H9 (cell line): ENCODE data around the gene WIF1. TPM values are rescaled to one million over a fixed set of nuclear protein-coding genes. Genes with fewer than 3 reads are reported as not detected.

ENCODE experiments used
- DNase-seq: peaks from one replicate; pipeline ENCODE4 v3.0.0-alpha.2; 2017
- H2AFZ ChIP-seq: one replicate; pipeline ENCODE4 v1.6.1; 2013; ENCODE audit warnings: mild to moderate bottlenecking, low read length, control low read depth, moderate library complexity
- H2AK5ac ChIP-seq: 2 replicates; pipeline ENCODE4 v1.6.1; 2013; ENCODE audit warnings: low read length, control low read depth, mixed read lengths; ENCODE audit not compliant: insufficient read length
- H2BK120ac ChIP-seq: one replicate; pipeline ENCODE4 v1.6.1; 2013; ENCODE audit warnings: low read depth, mild to moderate bottlenecking, low read length, control low read depth, inconsistent platforms; ENCODE audit not compliant: poor library complexity, severe bottlenecking
- H2BK12ac ChIP-seq: 2 replicates; pipeline ENCODE4 v1.6.1; 2013; ENCODE audit warnings: low read length, control low read depth, mixed read lengths, low read depth; ENCODE audit not compliant: insufficient read length
- H2BK15ac ChIP-seq: 2 replicates; pipeline ENCODE4 v1.6.1; 2013; ENCODE audit warnings: low read depth, low read length, control low read depth
- H2BK20ac ChIP-seq: one replicate; pipeline ENCODE4 v1.6.1; 2013; ENCODE audit warnings: low read depth, mild to moderate bottlenecking, low read length, control low read depth, inconsistent platforms; ENCODE audit not compliant: poor library complexity, severe bottlenecking
- H2BK5ac ChIP-seq: 2 replicates; pipeline ENCODE4 v1.6.1; 2013; ENCODE audit warnings: low read length, control low read depth, mixed read lengths; ENCODE audit not compliant: insufficient read length
- H3K14ac ChIP-seq: 2 replicates; pipeline ENCODE4 v1.6.1; 2013; ENCODE audit warnings: low read length, control low read depth; ENCODE audit not compliant: insufficient read depth
- H3K18ac ChIP-seq: 2 replicates; pipeline ENCODE4 v1.6.1; 2013; ENCODE audit warnings: low read depth, mild to moderate bottlenecking, mixed read lengths, low read length, control low read depth; ENCODE audit not compliant: insufficient read length
- H3K23ac ChIP-seq: 2 replicates; pipeline ENCODE4 v1.6.1; 2013; ENCODE audit warnings: low read length, control low read depth, mixed read lengths, low read depth; ENCODE audit not compliant: insufficient read length
- H3K23me2 ChIP-seq: 2 replicates; pipeline ENCODE4 v1.6.1; 2013; ENCODE audit warnings: low read depth, mild to moderate bottlenecking, mixed read lengths, low read length, control low read depth; ENCODE audit not compliant: insufficient read length, poor library complexity, severe bottlenecking
- H3K27ac ChIP-seq: 2 replicates; pipeline ENCODE4 v1.5.1; 2013; ENCODE audit warnings: low read length, control low read depth, mixed read lengths, low read depth; ENCODE audit not compliant: insufficient read length
- H3K27me3 ChIP-seq: 2 replicates; pipeline ENCODE4 v1.6.1; 2013; ENCODE audit warnings: low read length, control low read depth, inconsistent platforms; ENCODE audit not compliant: insufficient read depth
- H3K4ac ChIP-seq: 2 replicates; pipeline ENCODE4 v1.6.1; 2013; ENCODE audit warnings: low read depth, mild to moderate bottlenecking, control low read depth, inconsistent platforms, low read length, moderate library complexity
- H3K4me1 ChIP-seq: 2 replicates; pipeline ENCODE4 v1.6.1; 2013; ENCODE audit warnings: low read length, control low read depth, inconsistent platforms; ENCODE audit not compliant: insufficient read depth
- H3K4me2 ChIP-seq: 2 replicates; pipeline ENCODE4 v1.6.1; 2013; ENCODE audit warnings: low read length, control low read depth, mixed read lengths; ENCODE audit not compliant: insufficient read length, insufficient read depth
- H3K56ac ChIP-seq: 2 replicates; pipeline ENCODE4 v1.6.1; 2013; ENCODE audit warnings: low read depth, mild to moderate bottlenecking, mixed read lengths, low read length, control low read depth; ENCODE audit not compliant: insufficient read length
- H3K79me1 ChIP-seq: 2 replicates; pipeline ENCODE4 v1.6.1; 2013; ENCODE audit warnings: low read depth, mild to moderate bottlenecking, moderate library complexity, low read length, control low read depth, inconsistent platforms; ENCODE audit not compliant: insufficient read depth, poor library complexity, severe bottlenecking
- H3K79me2 ChIP-seq: 2 replicates; pipeline ENCODE4 v1.6.1; 2013; ENCODE audit warnings: low read length, control low read depth, inconsistent platforms; ENCODE audit not compliant: insufficient read depth
- H3K9ac ChIP-seq: 2 replicates; pipeline ENCODE4 v1.6.1; 2013; ENCODE audit warnings: low read length, control low read depth, mixed read lengths; ENCODE audit not compliant: insufficient read length; ENCODE audit errors: extremely low read depth
- H3K9me3 ChIP-seq: one replicate; pipeline ENCODE4 v1.6.1; 2013; ENCODE audit warnings: low read depth, low read length, inconsistent platforms; ENCODE audit not compliant: control insufficient read depth
- H3T11ph ChIP-seq: one replicate; pipeline ENCODE4 v1.6.1; 2013; ENCODE audit warnings: mild to moderate bottlenecking, low read length, control low read depth, inconsistent platforms
- H4K20me1 ChIP-seq: one replicate; pipeline ENCODE4 v1.6.1; 2013; ENCODE audit not compliant: control insufficient read depth, insufficient read length, insufficient read depth
- H4K5ac ChIP-seq: 2 replicates; pipeline ENCODE4 v1.6.1; 2013; ENCODE audit warnings: low read depth, mild to moderate bottlenecking, mixed read lengths, low read length, control low read depth; ENCODE audit not compliant: insufficient read length
- H4K8ac ChIP-seq: replicated peaks from 2 replicates; pipeline ENCODE4 v1.6.1; 2013; ENCODE audit warnings: low read length, control low read depth, mixed read lengths, low read depth; ENCODE audit not compliant: insufficient read length
- H4K91ac ChIP-seq: 2 replicates; pipeline ENCODE4 v1.6.1; 2013; ENCODE audit warnings: low read depth, mild to moderate bottlenecking, moderate library complexity, mixed read lengths, low read length, control low read depth; ENCODE audit not compliant: insufficient read length
- H3K27ac Mint-ChIP-seq, 3 experiments: 2 replicates in 2 of 3; 3 replicates in 1 of 3; pipeline ENCODE4 v1.8.0; 2020 to 2021; ENCODE audit warnings: mixed read lengths in 3 of 3, mild to moderate bottlenecking in 1 of 3, moderate library complexity in 1 of 3
- H3K27me3 Mint-ChIP-seq: 2 replicates; pipeline ENCODE4 v1.8.0; 2021; ENCODE audit warnings: low read depth, mild to moderate bottlenecking, moderate library complexity, mixed read lengths
- H3K36me3 Mint-ChIP-seq, 3 experiments: 2 replicates in 2 of 3; 3 replicates in 1 of 3; pipeline ENCODE4 v1.8.0; 2020 to 2021; ENCODE audit warnings: low read depth in 3 of 3, mixed read lengths in 3 of 3; ENCODE audit not compliant: insufficient read depth in 1 of 3
- H3K4me1 Mint-ChIP-seq, 2 experiments: 2 replicates each; pipeline ENCODE4 v1.8.0; 2020; ENCODE audit warnings: mixed read lengths in 2 of 2
- H3K4me3 Mint-ChIP-seq, 2 experiments: 2 replicates in 1 of 2; 3 replicates in 1 of 2; pipeline ENCODE4 v1.8.0; 2020 to 2021; ENCODE audit warnings: mild to moderate bottlenecking in 2 of 2, mixed read lengths in 2 of 2, moderate library complexity in 1 of 2
- H3K9me3 Mint-ChIP-seq, 2 experiments: 2 replicates in 1 of 2; 3 replicates in 1 of 2; pipeline ENCODE4 v1.8.0; 2020; ENCODE audit warnings: mild to moderate bottlenecking in 2 of 2, mixed read lengths in 2 of 2, moderate library complexity in 1 of 2
- WGBS: extraction: QIAGEN DNeasy Blood & Tissue Kit; methylation state at CpG from one replicate; pipeline ENCODE4 v1.1.7; 2013; ENCODE audit warnings: missing lambda C conversion rate, low lambda C conversion rate, mixed read lengths; ENCODE audit not compliant: insufficient read length; ENCODE audit errors: extremely low coverage; 5-methylcytosine and 5-hydroxymethylcytosine counted together
- total RNA-seq: library from RNA; stranded (reverse); gene quantifications from 2 replicates; pipeline ENCODE4 v1.2.1, GENCODE V29; 2021
- TF ChIP-seq, protein P1 (sequence below): fragments of 200-600 bp; sonication (generic); conservative IDR thresholded peaks from 3 replicates; pipeline ENCODE4 v1.8.0; 2021; ENCODE audit warnings: antibody characterized with exemption, mild to moderate bottlenecking

The WIF1 gene
- total RNA-seq, 1 experiment from 2014 or later = 0.98 TPM

GRCh38 chr12:65086236-65086635 is 34.9 kb downstream of the WIF1 start:
- Histone ChIP-seq H2AK5ac (no peak overlapping the region), H3K18ac (no peak overlapping the region), H4K91ac (no peak overlapping the region), H3K4me1 (no peaks in the 10 kb centered on the region; the same call in 1 of the 2 replicates), H2BK5ac (no peak overlapping the region), H3K23ac (no peak overlapping the region), H4K20me1 (no peaks in the 10 kb centered on the region), H3K4me2 (no peak overlapping the region), H2BK12ac (no peak overlapping the region), H3K79me2 (no peaks in the 10 kb centered on the region), H4K5ac (no peak overlapping the region), H2BK15ac (no peak overlapping the region), H2BK120ac (no peak overlapping the region), H3K9ac (no peak overlapping the region), H3K9me3 (no peaks in the 10 kb centered on the region), H3K79me1 (no peaks in the 10 kb centered on the region), H2AFZ (no peak overlapping the region), H3K27ac (no peak overlapping the region), H2BK20ac (no peak overlapping the region), H3K4ac (no peak overlapping the region), H3K23me2 (no peaks in the 10 kb centered on the region), H3T11ph (no peak overlapping the region), H4K8ac (no peak overlapping the region), H3K27me3 (no peaks in the 10 kb centered on the region), H3K56ac (no peak overlapping the region), H3K14ac (no peak overlapping the region)
- Mint-ChIP-seq H3K27ac (no peak overlapping the region), H3K27me3 (no peaks in the 10 kb centered on the region), H3K9me3 (no peaks in the 10 kb centered on the region), H3K4me1 (peaks cover 24 to 27% of the 10 kb centered on the region in 2 experiments), H3K36me3 (no peaks in the 10 kb centered on the region), H3K4me3 (no peak overlapping the region)
- TF ChIP-seq, protein P1, sequence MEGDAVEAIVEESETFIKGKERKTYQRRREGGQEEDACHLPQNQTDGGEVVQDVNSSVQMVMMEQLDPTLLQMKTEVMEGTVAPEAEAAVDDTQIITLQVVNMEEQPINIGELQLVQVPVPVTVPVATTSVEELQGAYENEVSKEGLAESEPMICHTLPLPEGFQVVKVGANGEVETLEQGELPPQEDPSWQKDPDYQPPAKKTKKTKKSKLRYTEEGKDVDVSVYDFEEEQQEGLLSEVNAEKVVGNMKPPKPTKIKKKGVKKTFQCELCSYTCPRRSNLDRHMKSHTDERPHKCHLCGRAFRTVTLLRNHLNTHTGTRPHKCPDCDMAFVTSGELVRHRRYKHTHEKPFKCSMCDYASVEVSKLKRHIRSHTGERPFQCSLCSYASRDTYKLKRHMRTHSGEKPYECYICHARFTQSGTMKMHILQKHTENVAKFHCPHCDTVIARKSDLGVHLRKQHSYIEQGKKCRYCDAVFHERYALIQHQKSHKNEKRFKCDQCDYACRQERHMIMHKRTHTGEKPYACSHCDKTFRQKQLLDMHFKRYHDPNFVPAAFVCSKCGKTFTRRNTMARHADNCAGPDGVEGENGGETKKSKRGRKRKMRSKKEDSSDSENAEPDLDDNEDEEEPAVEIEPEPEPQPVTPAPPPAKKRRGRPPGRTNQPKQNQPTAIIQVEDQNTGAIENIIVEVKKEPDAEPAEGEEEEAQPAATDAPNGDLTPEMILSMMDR = no peak
- DNase-seq = no peak
- no CpG with 5 or more reads among the region's 2 CpGs for WGBS
